ENCODE measurements around the gene TMEM170A. TPM values are rescaled to one million over a fixed set of nuclear protein-coding genes. Genes with fewer than 3 reads are reported as not detected.
A peak's percentile ranks its signal among the peaks of the same experiment; 100 is the strongest.
"Not testable (repeated sequence)": the region's sequence is repeated elsewhere in the genome, so short reads cannot be mapped to it uniquely, and the experiment has no call there.

TMEM170A gene
- total RNA-seq, 2 donors from 2014 or later: 39.7 to 46.5 TPM

DNA sequence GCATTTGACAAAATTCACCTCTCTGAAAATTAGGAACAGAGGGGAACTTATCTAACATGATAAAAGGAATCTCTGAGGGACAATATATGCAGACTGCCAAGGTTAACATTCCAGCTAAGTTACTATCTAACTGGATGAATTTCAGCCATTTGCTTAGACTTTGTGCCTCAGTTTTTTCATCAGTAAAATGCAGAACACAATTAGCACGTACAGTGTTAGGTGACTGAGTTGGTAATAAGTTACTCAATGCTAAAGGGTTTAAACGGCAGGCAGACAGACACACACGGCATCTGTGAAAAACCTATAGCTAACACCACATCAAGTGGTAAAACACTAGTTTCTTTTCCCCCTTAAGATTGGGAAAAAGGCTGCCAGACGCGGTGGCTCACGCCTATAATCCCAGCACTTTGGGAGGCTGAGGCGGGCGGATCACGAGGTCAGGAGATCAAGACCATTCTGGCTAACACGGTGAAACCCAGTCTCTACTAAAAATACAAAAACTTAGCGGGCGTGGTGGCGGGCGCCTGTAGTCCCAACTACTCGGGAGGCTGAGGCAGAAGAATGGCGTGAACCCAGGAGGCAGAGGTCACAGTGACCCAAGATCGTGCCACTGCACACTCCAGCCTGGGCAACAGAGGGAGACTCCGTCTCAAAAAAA is 40.3 kb downstream of the TMEM170A start:
- peaks cover 21% of the 10 kb centered on the region for H3K4me1 Mint-ChIP-seq
- DNase-seq; H3K27me3 Mint-ChIP-seq; H3K27ac Mint-ChIP-seq; ATAC-seq; H3K9me3 ChIP-seq (ENCODE audit: control insufficient read depth, low read length, poor library complexity, severe bottlenecking); H3K36me3 Mint-ChIP-seq (ENCODE audit: low read depth); H3K4me3 Mint-ChIP-seq: not testable (repeated sequence)

DNA sequence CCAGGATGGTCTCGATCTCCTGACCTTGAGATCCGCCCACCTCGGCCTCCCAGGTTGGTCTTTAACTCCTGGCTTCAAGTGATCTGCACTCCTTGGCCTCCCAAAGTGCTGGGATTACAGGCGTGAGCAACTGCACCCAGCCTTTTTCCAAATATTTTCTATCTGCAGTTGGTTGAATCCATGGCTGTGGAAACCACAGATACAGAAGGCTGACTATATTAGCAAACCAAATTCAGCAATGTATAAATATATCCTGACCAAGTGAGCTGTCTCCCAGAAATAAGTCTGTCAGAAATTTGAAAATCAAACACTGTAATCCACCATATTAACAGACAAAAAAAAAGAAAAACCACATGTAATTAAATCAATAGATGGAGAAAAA is 40.8 kb downstream of the TMEM170A start:
- Mint-ChIP-seq H3K27me3 (no peaks in the 10 kb centered on the region), H3K36me3 (ENCODE audit: low read depth) (no peaks in the 10 kb centered on the region), H3K27ac (no peak overlapping the region), H3K4me3 (no peak overlapping the region), H3K4me1 (peaks cover 17% of the 10 kb centered on the region)
- H3K9me3 ChIP-seq (ENCODE audit: control insufficient read depth, low read length, poor library complexity, severe bottlenecking): no peaks in the 10 kb centered on the region
- ATAC-seq (no peak), DNase-seq (no peak)

DNA sequence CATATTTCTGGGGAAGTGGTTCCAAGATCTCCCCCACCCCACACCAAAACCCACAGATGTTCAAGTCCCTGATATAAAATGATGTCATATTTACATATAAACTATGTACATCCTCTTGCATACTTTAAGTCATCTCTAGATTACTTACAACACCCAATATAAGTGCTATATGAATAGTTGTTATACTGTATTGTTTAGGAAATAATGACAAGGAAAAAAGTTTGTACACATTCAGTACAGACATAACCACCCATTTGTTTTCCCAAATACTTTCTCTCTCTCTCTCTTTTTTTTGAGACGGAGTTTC is 42.7 kb downstream of the TMEM170A start:
- no peak overlapping the region for H3K4me3 Mint-ChIP-seq
- no peaks in the 10 kb centered on the region for H3K36me3 Mint-ChIP-seq (ENCODE audit: low read depth)
- no peak for DNase-seq
- no peaks in the 10 kb centered on the region for H3K27me3 Mint-ChIP-seq
- no peaks in the 10 kb centered on the region for H3K9me3 ChIP-seq (ENCODE audit: control insufficient read depth, low read length, poor library complexity, severe bottlenecking)
- H3K4me1 Mint-ChIP-seq: peaks cover 18% of the 10 kb centered on the region
- no peak for ATAC-seq
- H3K27ac Mint-ChIP-seq: peak overlapping the region; percentile 81

DNA sequence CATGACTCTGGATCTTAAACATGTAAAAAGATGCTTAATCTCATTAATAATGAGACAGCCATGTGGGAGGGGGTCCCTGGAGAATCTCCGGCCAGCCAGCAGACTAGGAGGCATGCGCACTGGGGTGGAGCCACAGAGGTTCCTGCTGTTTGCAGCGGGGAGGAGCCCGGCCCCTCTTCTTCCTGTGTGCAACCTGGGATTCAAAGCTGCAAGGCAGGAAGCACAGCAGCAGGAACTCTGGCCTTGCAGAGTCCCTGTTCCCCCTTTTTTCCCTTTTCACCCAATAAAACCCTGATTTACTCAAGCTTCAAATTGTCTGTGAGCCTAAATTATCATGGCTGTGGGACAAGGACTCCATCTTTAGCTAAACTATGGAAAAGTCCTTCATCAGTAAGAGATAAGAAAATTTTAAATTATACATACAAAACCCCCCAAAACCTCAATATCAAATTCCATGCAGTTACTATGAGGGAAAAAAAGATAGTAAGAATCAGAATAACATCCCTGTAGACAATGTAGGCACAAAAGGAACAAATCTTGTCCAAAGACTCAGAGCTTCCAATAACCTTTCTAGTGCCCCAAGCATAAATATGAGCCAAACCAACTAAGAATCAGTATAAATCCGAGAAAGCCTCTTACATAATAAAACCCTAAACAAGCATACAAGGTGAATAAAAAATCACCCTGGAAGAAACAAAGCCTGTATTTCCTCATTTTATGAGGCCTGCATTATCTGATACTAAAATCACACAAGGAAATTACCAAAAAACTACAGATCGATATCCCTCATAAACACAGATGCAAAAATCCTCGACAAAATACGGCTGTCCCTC is 43.3 kb downstream of the TMEM170A start:
- Mint-ChIP-seq H3K27ac (peak overlapping the region; percentile 81), H3K27me3 (no peaks in the 10 kb centered on the region), H3K4me1 (peaks cover 18% of the 10 kb centered on the region), H3K36me3 (ENCODE audit: low read depth) (no peaks in the 10 kb centered on the region), H3K4me3 (peak overlapping the region; percentile 55)
- ATAC-seq (peak; percentile 46), DNase-seq (no peak)
- no peaks in the 10 kb centered on the region for H3K9me3 ChIP-seq (ENCODE audit: control insufficient read depth, low read length, poor library complexity, severe bottlenecking)

DNA sequence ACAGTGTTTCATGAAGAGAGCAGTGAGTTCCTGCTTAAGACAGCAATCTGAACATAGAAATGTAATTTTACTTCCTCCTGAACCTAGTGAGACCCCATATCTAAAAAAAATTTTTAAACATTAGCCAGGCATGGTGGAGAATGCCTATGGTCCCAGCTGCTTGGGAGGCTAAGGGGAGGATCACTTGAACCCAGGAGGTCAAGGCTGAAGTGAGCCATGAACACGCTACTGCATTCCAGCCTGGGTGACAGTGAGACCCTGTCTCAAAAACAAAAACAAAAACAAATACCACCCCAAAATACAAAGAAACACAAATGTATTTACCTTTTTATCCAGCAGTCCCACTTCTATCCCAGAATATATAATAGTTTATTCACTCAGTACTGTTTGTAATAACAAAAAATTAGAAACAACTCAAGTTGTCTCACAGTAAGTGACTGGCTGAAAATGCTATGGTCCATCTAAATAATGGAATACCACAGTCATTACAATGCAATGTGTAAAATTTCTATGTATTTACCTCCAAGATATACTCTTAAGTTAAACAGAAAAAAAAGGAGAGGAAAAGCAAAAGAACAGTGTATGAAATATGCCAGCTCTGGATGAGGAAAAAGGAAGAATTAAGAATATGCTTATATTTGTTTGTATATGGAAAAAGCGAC is 47.5 kb downstream of the TMEM170A start:
- Mint-ChIP-seq H3K27ac (no peak overlapping the region), H3K4me1 (peaks cover 22% of the 10 kb centered on the region), H3K27me3 (no peaks in the 10 kb centered on the region), H3K36me3 (ENCODE audit: low read depth) (peaks cover 2% of the 10 kb centered on the region), H3K4me3 (no peak overlapping the region)
- ATAC-seq: no peak
- no peaks in the 10 kb centered on the region for H3K9me3 ChIP-seq (ENCODE audit: control insufficient read depth, low read length, poor library complexity, severe bottlenecking)
- DNase-seq: no peak

DNA sequence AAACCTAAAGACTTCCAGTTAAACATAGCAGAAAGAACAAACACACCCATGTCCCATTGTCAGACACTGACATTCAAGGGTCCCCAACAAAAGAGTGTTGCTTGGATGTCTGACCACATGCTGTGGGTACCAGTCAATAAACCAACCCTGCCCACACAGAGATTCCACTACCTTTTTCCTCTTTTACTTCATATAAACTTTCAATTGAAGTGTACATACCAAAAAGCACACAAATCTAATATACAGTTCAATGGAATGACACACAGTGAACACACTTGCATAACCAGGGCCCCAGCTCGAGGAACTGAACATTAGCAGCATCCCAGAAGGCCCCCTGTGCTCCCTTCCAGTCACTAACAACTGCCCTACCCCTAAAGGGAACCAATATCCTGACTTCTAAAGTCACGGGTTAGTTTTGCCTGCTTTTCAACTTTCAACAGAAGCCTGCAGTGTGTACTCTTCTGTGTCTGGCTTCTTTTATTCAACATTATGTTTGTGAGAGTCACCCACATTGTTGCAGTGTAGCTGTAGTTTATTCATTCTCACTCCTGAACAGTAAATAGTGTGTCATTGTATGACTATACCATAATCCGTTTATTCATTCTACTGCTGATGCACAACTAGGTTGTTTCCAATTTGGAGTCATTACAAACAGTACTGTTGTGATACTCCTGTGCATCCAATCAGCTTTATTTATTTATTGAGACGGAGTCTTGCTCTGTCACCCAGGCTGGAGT is 49.2 kb downstream of the TMEM170A start:
- Mint-ChIP-seq H3K27me3 (no peaks in the 10 kb centered on the region), H3K4me3 (no peak overlapping the region), H3K4me1 (peaks cover 16% of the 10 kb centered on the region), H3K27ac (peak overlapping the region; percentile 67), H3K36me3 (ENCODE audit: low read depth) (peaks cover 2% of the 10 kb centered on the region)
- no peaks in the 10 kb centered on the region for H3K9me3 ChIP-seq (ENCODE audit: control insufficient read depth, low read length, poor library complexity, severe bottlenecking)
- no peak for ATAC-seq
- no peak for DNase-seq

DNA sequence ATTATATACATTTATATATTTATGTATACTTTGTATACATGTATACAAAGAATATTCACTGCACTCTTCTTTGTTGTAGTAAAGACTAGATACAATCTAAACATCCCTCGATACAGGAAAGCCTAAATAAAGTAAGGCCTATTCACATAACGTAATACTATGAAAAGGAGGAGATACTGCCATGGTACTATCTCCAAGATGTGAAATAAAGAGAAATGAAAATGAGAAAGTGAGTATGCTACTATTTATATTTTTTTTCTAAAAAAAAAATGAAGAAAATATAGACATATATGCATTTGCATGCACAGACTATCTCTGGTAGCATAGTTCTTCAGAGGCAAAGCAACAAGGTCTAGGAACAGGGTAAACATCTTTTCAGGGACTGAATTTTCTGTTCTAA is 50.5 kb downstream of the TMEM170A start:
- ATAC-seq (no peak), DNase-seq (no peak)
- H3K4me3 Mint-ChIP-seq: no peak overlapping the region
- peaks cover 5% of the 10 kb centered on the region for H3K36me3 Mint-ChIP-seq (ENCODE audit: low read depth)
- H3K4me1 Mint-ChIP-seq: peaks cover 13% of the 10 kb centered on the region
- H3K27ac Mint-ChIP-seq: no peak overlapping the region
- no peaks in the 10 kb centered on the region for H3K27me3 Mint-ChIP-seq
- H3K9me3 ChIP-seq (ENCODE audit: control insufficient read depth, low read length, poor library complexity, severe bottlenecking): no peaks in the 10 kb centered on the region

DNA sequence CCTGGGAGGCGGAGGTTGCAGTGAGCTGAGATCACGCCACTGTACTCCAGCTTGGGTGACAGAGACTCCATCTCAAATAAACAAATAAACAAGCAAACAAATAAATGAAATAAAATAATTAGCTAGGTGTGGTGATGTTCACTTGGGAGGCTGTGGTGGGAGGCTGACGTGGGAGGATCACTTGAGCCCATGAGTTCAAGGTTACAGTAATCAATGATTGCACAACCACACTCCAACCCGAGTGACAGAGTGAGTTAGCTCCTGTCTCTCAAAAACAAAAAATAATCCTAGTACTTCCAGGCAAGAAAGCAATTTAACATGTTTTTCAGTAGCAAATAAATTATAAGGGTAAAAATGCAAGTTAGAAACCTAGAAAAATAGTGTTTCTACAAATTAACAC is 57.5 kb downstream of the TMEM170A start:
- H3K4me1 Mint-ChIP-seq: no peaks in the 10 kb centered on the region
- H3K36me3 Mint-ChIP-seq (ENCODE audit: low read depth): peaks cover 6% of the 10 kb centered on the region
- ATAC-seq (no peak), DNase-seq (no peak)
- no peaks in the 10 kb centered on the region for H3K9me3 ChIP-seq (ENCODE audit: control insufficient read depth, low read length, poor library complexity, severe bottlenecking)
- no peak overlapping the region for H3K27ac Mint-ChIP-seq
- no peak overlapping the region for H3K4me3 Mint-ChIP-seq
- no peaks in the 10 kb centered on the region for H3K27me3 Mint-ChIP-seq

DNA sequence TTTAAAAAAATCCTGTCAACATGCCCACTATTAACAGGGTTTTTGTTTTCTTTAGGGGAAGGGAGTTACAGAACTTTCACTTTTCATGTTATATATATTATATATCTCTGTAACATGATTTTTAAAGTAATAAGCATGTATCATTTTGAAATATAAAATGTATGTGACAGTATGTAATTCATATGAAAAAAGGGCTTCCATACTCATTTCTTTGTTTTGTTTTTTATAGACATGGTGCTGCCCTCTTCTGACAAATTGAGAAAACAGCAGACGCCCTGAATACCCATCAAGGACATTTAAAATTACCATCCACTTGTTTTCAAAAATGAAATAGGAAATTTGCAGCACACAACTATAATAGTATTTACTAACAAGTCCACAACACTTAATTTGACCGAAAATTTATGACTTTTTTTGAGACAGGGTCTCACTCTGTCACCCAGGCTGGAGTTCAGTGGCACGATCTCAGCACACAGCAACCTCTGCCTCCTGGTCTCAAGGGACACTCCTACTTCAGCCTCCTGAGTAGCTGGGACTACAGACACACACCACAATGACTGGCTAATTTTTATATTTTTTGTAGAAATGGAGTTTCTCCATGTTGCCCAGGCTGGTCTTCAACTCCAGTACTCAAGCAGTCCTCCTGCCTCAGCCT is 61.5 kb downstream of the TMEM170A start:
- H3K27ac Mint-ChIP-seq: no peak overlapping the region
- no peaks in the 10 kb centered on the region for H3K9me3 ChIP-seq (ENCODE audit: control insufficient read depth, low read length, poor library complexity, severe bottlenecking)

DNA sequence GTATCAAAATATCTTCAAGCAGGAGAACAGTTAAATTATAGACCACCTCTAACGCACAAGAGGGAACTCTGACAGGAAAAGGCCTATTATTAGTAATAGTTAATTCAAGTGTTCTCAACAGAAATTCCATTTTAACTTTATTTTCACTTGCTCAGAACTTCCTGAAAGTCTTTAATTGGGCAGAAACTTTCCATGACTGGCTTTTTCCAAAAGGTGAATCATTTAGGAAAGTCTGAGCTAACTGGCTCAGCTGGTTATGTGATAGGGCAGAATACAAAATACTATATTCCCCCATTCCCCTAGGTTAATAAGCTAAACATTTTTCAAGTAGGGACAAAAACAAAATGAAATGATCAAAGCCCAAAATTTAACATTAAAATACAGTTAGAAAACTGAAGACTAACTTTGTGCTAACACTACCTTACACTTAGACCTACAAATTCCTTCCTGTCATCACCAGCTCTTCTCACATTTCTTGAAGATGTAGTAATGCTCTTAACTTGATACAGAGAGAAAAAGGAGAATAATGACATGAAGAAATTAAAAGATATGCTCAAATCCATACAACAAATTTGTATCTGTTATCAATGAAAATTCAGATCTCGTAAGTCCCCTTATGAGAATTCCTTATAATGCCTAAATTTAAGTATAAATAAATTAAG is 62.2 kb downstream of the TMEM170A start:
- Mint-ChIP-seq H3K4me1 (peaks cover 5% of the 10 kb centered on the region), H3K4me3 (no peak overlapping the region), H3K27me3 (no peaks in the 10 kb centered on the region), H3K36me3 (ENCODE audit: low read depth) (no peaks in the 10 kb centered on the region), H3K27ac (peak overlapping the region; percentile 11)
- H3K9me3 ChIP-seq (ENCODE audit: control insufficient read depth, low read length, poor library complexity, severe bottlenecking): no peaks in the 10 kb centered on the region
- DNase-seq (no peak), ATAC-seq (no peak)

More for the DNA sequence above, 61.5 kb downstream of the TMEM170A start:
- no peaks in the 10 kb centered on the region for H3K27me3 Mint-ChIP-seq
- H3K36me3 Mint-ChIP-seq (ENCODE audit: low read depth): peaks cover 3% of the 10 kb centered on the region
- H3K4me3 Mint-ChIP-seq: no peak overlapping the region
- peaks cover 5% of the 10 kb centered on the region for H3K4me1 Mint-ChIP-seq
- DNase-seq: no peak
- no peak for ATAC-seq

DNA sequence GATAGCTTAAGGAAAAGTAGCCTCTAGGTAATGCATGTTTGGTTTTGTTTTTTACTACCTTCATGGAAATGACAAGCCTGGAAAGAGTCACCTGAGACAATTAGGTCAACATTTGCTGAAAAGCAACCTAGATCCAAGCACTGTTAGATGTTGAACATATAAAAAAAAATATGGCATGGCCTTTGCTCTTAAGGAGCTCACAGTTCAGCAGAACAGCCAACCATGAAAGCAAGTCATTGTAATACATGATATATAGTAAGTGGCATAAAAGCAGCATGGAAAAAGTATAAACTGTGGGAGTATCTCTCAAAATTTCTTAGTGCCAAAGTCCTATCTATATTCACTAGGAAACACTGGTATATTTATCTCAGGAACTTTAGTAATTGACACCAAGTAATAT is 62.8 kb downstream of the TMEM170A start:
- no peaks in the 10 kb centered on the region for H3K9me3 ChIP-seq (ENCODE audit: control insufficient read depth, low read length, poor library complexity, severe bottlenecking)
- no peak for DNase-seq
- Mint-ChIP-seq H3K4me1 (peaks cover 5% of the 10 kb centered on the region), H3K36me3 (ENCODE audit: low read depth) (no peaks in the 10 kb centered on the region), H3K27me3 (no peaks in the 10 kb centered on the region), H3K4me3 (no peak overlapping the region), H3K27ac (peak overlapping the region; percentile 11)
- ATAC-seq: no peak

DNA sequence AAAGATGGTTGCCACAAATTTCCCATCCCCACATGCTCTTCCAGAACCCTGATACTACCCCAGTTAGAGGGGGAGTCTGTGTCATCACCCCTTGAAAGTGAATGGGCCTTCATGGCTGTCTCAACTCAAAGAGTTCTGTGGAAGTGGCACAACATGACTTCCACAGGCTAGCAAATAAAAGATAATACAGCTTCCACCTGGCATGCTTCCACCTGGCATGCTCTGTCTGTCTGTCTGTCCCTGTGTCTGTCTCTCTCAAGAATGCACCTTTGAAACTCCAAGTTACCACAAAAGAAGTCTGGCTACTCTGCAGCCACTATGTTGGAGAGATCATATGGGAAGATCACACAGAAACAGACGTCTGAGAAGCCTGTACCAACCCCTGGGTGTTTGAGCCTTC is 66.2 kb downstream of the TMEM170A start:
- DNase-seq (no peak), ATAC-seq (no peak)
- no peak overlapping the region for H3K27ac Mint-ChIP-seq
- H3K4me3 Mint-ChIP-seq: no peak overlapping the region
- H3K4me1 Mint-ChIP-seq: peaks cover 5% of the 10 kb centered on the region
- H3K27me3 Mint-ChIP-seq: no peaks in the 10 kb centered on the region
- H3K36me3 Mint-ChIP-seq (ENCODE audit: low read depth): no peaks in the 10 kb centered on the region
- H3K9me3 ChIP-seq (ENCODE audit: control insufficient read depth, low read length, poor library complexity, severe bottlenecking): no peaks in the 10 kb centered on the region
